Amygdala (tissue), 56 donors: ENCODE results near the gene RMI1.

Experiments used
- DNase-seq, 56 donors: peaks; one replicate each; lab custom pipeline; 2025; lab: John Stamatoyannopoulos, UW

The RMI1 gene

DNA sequence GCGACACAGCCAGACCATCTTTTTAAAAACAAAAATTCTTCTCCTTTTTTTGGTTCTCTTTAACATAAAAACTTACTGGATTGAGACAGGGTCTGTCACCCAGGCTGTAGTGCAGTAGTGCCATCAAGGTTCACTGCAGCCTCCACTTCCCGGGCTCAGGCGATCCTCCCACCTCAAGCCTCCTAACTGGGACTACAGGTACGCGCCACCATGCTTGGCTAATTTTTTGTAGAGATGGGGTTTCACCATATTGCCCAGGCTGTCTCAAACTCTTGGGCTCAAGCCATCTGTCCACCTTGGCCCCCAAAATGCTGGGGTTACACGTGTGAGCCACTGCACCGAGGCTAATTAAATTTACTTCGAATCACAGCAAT is 14.4 kb upstream of the RMI1 start:
- DNase-seq = no peak

DNA sequence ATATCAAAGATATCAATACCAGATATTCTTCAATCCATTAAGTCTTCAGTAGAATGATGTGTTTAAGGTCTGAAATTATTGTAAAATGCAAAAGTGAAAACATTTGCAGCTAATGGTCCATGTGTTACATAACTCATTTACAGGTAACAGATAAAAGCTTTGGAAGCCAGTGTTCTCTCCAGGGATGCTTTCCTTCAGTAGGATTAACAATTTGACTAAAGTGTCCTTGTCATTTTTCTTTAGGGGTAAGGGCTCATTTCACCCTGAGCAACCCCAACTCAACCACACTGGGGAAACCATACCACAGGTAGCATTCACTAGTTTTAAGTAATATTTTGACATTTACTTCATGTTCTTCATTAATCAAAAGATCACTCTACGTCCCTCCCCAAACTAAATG is 13.5 kb upstream of the RMI1 start:
- no peak for DNase-seq

DNA sequence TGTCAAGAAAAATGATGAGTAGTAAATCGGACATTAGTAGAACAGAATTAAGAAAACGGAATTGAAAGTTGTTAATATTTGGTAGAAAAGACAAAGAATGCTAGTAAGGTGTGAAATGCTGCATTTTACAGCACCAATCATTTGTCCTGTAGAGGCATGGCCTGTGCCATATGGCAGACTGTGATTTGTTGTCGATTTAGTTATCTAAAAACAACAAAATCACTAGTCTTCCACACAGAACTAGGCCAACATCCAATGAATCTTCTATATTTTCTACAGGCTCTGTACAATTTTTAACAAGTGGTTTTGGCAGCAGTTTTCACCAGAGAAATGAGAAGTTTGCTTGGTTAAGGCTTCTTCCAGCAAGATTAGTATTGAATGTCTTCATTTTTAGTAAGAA is 11.0 kb upstream of the RMI1 start:
- DNase-seq = no peak

DNA sequence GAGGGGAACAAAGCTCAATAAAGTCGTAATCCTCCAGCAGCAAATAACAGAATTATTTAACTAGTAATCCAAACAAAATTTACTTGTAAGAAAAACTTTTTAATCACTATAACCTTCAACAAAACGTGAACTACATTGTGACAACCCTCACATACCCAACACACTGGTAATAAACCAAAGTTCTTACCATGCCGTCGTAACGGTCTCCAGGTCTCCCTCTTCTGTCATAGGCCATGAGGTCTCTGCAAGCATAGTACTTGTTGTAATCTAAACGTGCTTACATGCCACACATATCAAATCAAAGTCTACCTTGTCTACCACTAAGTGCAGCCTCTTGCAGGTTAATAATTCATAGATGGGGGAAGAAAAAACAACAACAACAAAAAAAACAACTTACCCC is 9.1 kb upstream of the RMI1 start:
- no peak for DNase-seq

DNA sequence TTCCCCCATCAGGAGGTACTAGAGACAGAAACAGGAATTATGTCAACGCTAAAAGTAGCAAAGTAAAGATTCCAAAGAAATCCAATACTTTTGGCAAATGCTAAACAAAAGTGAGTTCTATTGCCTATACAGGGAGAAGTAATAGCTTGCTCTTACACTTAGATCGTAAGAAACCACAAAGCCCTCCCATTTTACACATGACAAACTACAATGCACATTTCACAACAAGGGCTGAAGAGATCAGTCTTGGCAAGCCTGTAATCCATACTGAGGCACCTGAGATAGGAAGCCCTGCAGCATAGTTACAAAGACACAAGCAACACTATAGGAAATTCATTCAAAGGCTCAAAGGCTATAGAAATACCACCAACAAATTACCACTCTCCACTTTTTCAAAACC is 8.3 kb upstream of the RMI1 start:
- DNase-seq = no peak

DNA sequence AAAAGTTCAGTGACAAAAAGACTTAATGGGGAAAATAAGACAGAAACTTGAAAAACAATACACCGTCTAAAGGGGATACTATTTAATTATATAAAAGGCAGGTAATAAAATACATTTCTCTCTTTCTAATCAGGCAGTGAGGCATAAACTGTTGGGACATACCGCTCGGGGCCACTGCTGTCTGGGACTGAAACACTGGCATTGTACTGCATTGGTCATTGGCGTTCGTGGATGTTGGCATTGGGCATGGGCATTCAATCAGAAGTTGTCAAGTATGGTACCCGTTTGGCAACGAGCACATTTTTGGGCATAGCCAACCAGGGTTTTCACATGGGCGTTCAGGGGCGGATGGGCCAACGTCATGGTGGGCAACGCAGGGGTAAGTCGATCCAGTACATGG is 5.3 kb upstream of the RMI1 start:
- DNase-seq = no peak

DNA sequence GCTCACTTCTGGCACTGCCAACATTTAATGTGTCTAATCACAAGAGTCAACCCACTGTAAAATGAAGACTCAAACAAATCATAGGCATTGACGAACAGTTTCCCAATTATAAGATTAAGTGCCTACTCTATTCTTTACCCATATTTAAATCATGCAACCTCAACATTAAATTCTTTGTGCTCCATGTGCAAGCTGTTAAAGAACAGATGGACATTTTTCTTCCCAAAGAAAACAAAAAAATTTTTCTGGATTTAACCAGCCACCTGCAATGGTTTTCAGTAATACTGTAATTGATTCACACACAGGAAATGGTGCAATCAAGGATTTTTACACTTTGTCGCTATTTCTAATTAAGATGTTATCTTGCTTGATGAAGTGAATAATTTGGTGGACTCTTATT is 4.2 kb upstream of the RMI1 start:
- no peak for DNase-seq

DNA sequence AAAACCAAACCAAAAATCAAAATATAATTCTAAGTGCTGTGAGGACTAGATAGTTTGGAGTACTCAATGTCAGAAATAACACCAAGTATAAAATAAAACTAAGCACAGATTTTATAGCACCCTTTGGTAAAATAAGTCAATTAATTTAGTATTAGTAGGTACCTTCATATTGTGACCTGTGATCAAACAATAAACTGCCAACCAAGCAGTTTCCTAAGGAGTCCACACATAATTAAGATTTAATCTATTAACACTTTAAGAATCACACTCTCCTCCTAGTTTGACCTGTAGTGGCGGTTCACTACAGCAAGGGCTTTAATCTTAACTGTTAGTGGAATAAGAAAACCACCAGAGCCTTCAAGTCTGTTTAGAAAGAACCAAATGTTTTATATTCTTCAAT is 3.4 kb upstream of the RMI1 start:
- DNase-seq = no peak

DNA sequence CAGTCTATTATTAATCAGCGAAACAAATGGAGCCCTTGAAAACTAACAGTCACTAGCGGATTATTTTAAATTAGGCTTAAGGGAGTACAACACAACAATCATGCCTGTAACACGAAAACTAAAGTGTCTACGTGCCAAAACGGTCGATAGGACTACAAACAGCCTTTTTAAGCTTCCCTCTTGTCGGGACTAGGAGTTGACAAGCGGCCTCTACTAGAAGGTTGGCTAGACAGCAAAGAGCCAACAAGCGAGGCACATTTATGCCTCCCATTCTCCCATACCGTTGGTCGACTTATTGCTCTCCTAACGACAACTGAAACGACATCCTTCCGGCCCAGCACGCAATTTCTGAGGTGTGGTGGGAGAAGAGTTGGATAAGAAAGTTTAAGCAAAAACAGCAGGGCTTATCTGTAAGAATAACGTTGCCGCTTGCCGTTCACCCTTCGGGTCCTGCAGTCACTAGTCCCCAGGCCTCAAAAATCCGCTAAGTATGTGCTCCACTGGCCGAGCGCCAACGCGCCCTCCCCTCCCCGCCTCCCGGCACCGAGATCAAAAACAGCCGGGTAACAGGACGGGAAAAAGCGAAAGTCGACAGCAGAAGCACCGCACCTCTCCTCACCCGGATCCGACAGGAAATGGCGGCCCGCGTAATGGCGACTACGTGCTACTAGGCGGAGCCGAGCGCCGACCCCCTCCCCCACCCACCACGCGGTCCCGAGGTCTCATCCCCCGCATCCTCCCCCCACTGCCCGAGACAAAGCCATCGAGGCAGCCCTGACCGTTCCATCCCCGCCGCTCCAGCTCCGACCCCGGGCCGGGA is 1.4 kb upstream of the RMI1 start:
- peak in 55 of 56 donors; percentile 21 to 88 (median 72) for DNase-seq

DNA sequence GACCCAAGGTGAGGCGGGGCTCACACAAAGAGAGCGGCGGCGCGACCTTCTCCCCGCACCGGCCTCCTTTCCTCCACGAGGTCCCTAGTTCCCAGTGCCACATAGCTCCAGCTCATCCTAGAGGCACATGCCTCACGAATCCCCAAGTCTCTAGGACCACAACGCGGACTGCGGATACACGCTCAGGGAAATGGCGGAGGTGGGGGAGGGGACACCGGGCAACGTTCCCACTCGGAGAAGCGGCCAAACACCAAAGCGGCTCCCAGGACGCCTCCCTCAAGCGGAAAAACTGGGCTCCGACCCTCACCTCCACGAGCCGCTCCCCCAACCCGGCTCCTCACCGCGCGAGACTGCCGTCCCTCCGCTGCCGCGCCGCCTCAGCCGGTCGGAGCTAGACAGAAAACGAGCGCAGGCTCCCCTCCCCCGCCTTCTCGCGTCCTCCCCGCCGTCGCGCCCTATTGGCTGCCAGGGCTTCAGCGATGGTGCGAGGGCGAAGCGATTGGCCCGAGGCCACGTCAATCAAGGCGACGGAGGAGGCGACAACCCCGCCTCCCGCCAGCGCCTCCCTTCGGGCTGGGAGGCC is 702 bp upstream of the RMI1 start, which contains the start of gene HNRNPK:
TSS of gene HNRNPK (minus strand) at position 404 of the 583 bp plus-strand sequence. CDS start 1,963 bp downstream, outside the sequence.
- peak in 55 of 56 donors; percentile 84 to 100 (median 97) for DNase-seq

DNA sequence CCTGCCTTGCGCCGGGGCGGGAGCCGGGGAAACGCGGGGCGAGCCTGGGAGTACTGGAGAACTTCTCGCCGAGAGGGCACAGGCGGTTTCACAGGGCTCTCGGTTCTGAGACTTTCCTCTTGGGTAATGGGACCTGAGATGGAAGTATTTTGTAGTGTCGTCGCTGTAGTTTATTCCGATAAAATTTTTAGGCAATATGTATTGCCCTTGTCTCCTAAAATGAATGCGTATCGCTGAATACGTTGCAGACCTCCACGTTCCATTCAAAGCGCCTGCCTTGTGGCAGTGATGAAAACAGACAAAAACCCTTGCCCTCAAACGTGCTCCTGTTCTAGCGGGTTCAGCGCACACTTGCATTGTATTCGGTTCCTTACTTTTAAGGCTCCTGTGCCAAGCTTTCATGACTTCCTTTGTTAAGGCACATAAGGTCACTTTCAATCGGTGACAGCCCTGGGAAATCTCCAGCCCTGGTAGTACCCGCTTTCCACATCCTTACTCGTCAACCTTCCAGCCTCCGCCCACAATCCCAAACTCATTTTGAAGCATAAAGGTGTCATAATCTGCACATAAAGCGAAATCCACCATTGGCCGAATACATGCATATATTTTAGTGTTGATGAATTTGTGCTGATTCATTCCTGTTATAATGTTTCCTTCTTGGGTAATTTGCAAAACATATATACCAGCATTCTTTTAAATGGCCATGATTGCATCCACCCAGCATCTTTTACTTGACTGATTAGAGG is 694 bp downstream of the RMI1 start:
- peak in 6 of 56 donors; percentile 7 to 61 (median 26) for DNase-seq

DNA sequence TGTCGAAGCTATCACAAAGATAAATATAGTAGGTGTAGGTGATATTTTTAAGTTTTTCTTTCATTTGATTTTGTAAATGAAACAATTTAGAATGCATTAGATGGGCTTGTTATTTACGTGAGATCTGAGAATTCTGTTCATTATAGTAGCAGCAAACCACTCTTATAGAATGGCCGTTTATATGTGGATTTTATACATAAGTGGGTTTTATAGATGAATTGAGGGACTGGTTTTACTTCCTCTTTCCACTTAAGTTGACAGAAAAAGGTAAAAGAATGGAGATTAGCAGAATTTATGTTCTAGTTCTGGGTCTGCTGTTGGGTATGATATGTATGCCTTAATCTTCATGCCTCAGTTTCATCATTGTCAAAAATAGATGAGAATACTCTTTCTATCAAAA is 5.6 kb downstream of the RMI1 start:
- DNase-seq = no peak

DNA sequence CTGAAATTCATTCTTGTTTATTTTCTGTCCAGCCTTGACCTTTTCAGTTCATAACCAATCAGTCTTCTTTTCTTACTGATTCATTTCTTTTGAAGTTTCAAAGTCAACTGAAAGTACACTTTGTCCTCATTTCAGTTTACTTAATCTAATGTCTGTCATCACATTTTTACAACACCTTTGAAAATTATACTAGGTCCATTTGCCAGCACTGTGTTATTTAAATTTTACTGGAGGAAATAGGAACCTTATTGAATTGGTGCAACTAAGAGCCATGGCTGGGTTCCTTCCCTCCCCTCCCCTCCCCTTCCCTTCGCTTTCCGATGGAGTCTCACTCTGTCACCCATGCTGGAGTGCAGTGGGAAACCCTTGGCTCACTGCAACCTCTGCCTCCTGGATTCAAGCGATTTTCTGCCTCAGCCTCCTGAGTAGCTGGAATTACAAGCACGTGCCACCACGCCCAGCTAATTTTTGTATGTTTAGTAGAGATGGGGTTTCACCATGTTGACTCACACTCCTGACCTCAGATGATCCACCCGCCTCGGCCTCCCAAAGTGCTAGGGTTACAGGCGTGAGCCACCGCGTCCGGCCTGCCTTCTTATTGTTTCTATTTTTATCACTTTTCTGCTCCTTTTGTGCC is 6.3 kb downstream of the RMI1 start:
- DNase-seq = no peak

DNA sequence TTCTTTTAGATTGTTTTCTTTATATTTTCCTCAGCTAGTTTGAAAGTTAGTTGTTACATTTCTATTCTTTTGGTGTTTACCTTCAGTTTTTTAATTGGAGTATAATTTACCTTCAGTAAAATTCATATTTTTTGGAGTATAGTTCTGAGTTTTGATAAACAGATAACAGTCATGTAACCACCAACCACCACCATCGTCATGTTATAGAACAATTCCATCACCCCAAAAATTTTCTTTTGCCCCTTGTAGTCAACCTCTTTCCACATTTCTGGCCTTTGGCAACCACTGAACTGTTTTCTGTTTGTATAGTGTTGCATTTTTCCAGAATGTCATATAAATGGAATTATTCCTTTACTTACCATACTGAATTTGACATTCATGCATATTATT is 6.8 kb downstream of the RMI1 start:
- no peak for DNase-seq

DNA sequence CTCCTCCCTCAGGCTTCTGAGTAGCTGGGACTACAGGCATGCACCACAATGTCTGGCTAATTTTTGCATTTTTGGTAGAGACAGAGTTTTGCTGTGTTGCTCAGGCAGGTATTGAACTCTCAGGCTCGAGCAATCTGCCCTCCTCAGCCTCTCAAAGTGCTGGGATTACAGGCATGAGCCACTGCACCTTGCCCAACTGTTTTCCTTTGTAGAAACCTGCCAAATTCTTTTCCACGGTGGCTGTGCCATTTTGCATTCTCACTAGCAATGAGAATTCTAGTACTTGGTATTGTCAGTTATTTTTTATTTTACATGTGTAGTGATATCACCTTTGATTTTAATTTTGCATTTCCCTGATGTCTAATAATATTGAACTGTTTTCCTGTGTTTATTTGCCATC is 7.8 kb downstream of the RMI1 start:
- no peak for DNase-seq

DNA sequence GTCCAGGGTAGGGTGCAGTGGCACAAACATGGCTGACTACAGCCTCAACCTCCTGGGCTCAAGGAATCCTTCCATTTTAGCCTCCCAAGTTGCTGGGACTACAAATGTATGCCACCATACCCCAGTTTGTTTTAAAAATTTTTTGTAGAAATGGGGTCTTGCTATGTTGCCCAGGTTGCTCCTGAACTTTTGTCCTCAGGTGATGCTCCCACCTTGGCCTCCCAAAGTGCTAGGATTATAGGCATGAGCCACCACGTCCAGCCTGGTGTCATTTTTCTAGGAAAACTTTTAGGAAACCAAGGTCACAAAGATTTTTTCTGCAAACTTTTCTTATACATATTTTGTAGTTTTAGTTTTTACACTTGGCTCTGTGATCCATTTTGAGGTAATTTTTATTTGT is 10.8 kb downstream of the RMI1 start:
- no peak for DNase-seq

DNA sequence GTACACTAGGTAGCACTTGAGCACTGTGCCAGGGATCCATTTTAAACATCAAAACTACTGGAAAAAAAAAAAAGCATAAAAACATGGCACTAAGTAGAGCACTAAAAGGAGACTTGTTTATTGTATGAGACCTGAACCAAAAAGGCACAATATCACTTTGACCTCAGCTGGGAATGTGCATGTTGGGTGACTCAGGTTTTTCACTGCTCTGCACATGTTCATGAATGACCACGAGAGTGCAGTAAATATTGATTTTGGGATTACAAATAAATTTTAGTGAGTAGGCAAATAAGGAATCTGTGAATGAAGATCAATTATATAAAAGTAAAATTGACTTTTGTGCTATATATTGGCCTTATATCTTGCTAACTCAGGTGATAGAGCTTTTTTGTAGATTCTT is 11.8 kb downstream of the RMI1 start:
- DNase-seq = no peak

DNA sequence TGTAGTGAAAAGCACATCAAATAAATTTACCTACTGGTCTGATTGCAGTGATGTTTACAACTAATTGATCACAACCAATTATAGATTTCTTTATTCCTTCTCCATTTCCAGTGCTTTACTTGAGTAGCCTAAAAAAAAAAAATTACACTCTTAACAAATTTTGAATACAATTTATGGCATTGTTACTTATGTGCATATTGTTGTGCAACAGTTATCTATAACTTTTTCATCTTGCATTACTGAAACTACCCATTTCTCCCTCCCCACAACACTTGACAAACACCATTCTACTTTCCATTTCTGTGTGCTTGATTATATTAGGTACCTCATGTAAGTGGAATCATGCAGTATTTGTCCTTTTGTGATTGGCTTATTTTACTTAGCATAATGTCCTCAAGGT is 12.3 kb downstream of the RMI1 start:
- DNase-seq = no peak

DNA sequence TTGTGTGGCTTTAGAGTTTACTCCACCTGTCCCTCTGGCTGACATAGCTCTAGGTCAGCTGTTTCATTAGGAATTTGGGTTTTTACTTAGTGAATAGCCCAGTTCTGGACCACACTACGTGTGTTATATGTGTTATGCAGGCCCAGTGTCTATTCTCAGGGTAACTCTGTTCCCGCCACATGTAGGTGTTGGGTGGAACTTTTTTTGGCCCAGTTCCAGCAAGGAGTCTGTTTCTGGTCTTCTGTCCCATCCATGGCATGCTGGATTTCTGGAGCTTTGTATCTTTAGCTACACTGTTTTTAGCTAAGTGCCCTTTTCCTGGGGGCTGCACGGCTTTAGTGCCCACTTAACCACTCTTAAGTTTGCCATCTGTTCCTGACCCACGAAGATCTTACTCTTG is 15.5 kb downstream of the RMI1 start:
- no peak for DNase-seq

DNA sequence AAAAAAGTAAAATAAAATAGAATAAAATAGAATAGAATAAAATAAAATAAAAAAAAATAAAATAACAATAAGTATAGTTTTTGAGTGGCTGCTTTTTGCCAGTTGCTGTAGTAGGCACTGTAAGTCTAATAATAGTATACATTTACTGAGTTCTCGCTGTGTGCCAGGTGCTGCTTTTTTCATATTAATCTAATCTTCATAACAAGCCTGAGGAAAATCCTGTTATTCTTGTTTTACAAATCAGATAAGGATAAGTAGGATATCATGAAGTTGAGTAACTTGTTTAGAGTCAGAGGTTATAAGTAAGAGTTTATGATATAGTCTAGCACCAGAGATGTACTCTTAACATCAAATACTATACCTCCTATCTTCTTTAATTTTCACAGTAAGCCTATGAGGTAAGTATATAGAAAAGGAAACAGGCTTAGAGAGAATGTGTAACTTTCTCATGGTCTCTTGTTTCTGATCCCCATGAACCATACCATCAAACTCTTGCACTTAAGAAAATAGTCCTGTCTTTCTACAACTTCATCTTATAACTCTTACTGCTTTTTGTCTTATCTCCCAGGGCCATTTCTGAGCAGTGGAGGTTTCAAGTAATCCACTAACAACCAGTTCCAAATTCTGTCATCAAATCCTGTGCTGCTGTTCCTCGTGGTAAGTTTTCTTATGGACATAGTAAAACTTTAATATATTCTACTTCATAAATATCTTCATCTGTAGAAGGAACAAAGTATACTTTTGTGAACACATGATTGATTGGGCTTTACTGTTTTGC is 18.7 kb downstream of the RMI1 start:
- no peak for DNase-seq
